Common myeloid progenitor, CD34-positive (primary cell): ENCODE results near the gene ZNF385B.

Experiments used
- CTCF ChIA-PET: fragments of 350-600 bp; sonication (Branson Sonifier 250); formaldehyde crosslinking; loops from one replicate; lab custom pipeline; 2021; ENCODE audit warnings: antibody characterized with exemption; lab: Charles Lee
- POLR2A ChIA-PET: fragments of 350-600 bp; sonication (Branson Sonifier 250); formaldehyde crosslinking; loops from one replicate; lab custom pipeline; 2021; ENCODE audit warnings: antibody characterized with exemption; lab: Charles Lee
- DNase-seq, 3 donors: peaks; one replicate each; pipeline versions ENCODE4 v3.0.0 to v3.0.0-alpha.2; 2013
- H3K27ac ChIP-seq, 2 experiments: 1 replicate in 1 of 2; 2 replicates in 1 of 2; pipeline ENCODE4 v1.7.0; 2013; ENCODE audit warnings: inconsistent platforms in 2 of 2, low read length in 2 of 2, mild to moderate bottlenecking in 2 of 2, low read depth in 1 of 2, moderate library complexity in 1 of 2; ENCODE audit not compliant: severe bottlenecking in 2 of 2, insufficient read depth in 1 of 2, poor library complexity in 1 of 2
- H3K27me3 ChIP-seq, 5 experiments: replicated peaks in 2 of 5; 1 replicate in 3 of 5; 2 replicates in 2 of 5; pipeline versions ENCODE4 v1.6.1 to v1.7.0; 2013; ENCODE audit warnings: low read length in 4 of 5, mild to moderate bottlenecking in 2 of 5, moderate library complexity in 2 of 5, inconsistent platforms in 1 of 5; ENCODE audit not compliant: insufficient read depth in 5 of 5, control insufficient read depth in 4 of 5
- H3K36me3 ChIP-seq, 4 experiments: 1 replicate in 2 of 4; 2 replicates in 2 of 4; pipeline versions ENCODE4 v1.6.1 to v1.7.0; 2013; ENCODE audit warnings: low read length in 3 of 4, control low read depth in 1 of 4, mild to moderate bottlenecking in 1 of 4; ENCODE audit not compliant: control insufficient read depth in 4 of 4, insufficient read depth in 4 of 4
- H3K4me1 ChIP-seq, 4 experiments: 1 replicate in 3 of 4; 2 replicates in 1 of 4; pipeline versions ENCODE4 v1.6.1 to v1.7.1; 2013; ENCODE audit warnings: low read length in 3 of 4, mild to moderate bottlenecking in 3 of 4, control low read depth in 1 of 4, inconsistent platforms in 1 of 4, moderate library complexity in 1 of 4; ENCODE audit not compliant: control insufficient read depth in 4 of 4, insufficient read depth in 4 of 4; ENCODE audit errors: control extremely low read depth in 1 of 4
- H3K4me3 ChIP-seq, 7 experiments: 1 replicate in 4 of 7; 2 replicates in 3 of 7; pipeline versions ENCODE4 v1.5.1 to v1.7.0; 2013; ENCODE audit warnings: mild to moderate bottlenecking in 7 of 7, low read length in 6 of 7, moderate library complexity in 6 of 7, inconsistent platforms in 2 of 7, low read depth in 2 of 7, control low read depth in 1 of 7; ENCODE audit not compliant: insufficient read depth in 4 of 7, control insufficient read depth in 1 of 7; ENCODE audit errors: extremely low read depth in 1 of 7
- H3K9me3 ChIP-seq, 5 experiments: 1 replicate in 4 of 5; 2 replicates in 1 of 5; pipeline versions ENCODE4 v1.6.1 to v1.7.1; 2013; ENCODE audit warnings: low read length in 4 of 5, mild to moderate bottlenecking in 2 of 5, inconsistent platforms in 1 of 5, low read depth in 1 of 5, moderate library complexity in 1 of 5; ENCODE audit not compliant: control insufficient read depth in 4 of 5, insufficient read depth in 2 of 5; ENCODE audit errors: control extremely low read depth in 1 of 5
- WGBS: methylation state at CpG from one replicate; pipeline ENCODE4 v1.1.5; 2013; ENCODE audit not compliant: insufficient coverage; 5-methylcytosine and 5-hydroxymethylcytosine counted together

Gene ZNF385B

DNA sequence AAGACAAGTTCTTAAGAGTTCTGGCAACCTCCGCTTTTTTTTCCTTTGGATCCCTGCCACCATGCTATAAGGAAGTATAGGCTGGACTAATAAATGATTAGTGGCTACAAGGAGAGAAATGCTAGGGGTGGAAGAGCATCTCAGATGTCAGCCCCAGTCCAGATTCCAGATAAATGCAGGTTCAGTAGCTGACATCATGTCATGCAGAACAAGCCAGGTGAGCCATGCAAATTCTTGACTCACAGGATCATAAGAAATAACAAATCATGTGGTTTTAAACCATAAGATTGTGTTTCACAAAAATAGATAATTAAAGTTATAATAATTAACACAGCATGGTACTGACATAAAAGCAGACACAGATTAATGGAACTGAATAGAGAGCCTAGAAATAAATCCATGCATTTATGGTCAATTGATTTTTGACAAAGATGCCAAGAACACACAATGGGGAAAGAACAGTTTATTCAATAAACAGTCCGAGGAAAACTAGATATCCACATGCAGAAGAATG lies 443.9 kb downstream of the ZNF385B start:
- no peak overlapping the region for H3K27ac ChIP-seq
- 100% methylated on average over 1 of the region's 2 CpGs for WGBS
- DNase-seq = no peak
- POLR2A ChIA-PET = no interaction called here
- H3K4me1 ChIP-seq = no peaks in the 10 kb centered on the region
- H3K27me3 ChIP-seq = no peaks in the 10 kb centered on the region
- no peaks in the 10 kb centered on the region for H3K9me3 ChIP-seq
- no peak overlapping the region for H3K4me3 ChIP-seq
- CTCF ChIA-PET = interaction anchor here (0.8 kb wide), 1 partner anchor 345 kb away, joined by 3 read pairs; no protein-coding TSS in a partner anchor
- H3K36me3 ChIP-seq = no peaks in the 10 kb centered on the region

DNA sequence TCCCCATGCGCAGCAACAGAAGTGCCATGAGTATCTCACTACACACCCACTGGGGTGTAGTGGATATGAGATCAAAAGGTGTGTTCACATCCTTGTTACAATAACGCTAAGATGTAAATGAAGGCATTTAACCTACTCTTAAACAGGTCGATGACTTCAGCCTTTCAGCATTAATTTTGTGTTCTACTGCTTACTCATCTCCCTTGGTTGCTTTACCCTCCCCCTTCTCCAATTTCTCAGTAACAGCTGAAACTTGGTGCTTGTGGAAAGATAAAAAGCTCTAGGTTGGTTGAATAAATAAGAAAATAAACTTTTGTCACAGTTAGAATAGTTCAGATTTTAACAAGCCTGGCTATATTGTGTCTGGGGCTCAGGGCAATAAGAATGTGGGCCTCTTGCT lies 449.3 kb downstream of the ZNF385B start:
- no peaks in the 10 kb centered on the region for H3K9me3 ChIP-seq
- DNase-seq = no peak
- H3K4me3 ChIP-seq = no peak overlapping the region
- POLR2A ChIA-PET = no interaction called here
- CTCF ChIA-PET = interaction anchor here (1.3 kb wide), 1 partner anchor 10 kb away, joined by 3 read pairs; no protein-coding TSS in a partner anchor
- 100% methylated on average over 2 of the region's 3 CpGs for WGBS
- H3K4me1 ChIP-seq = peaks cover 0 to 4% (median 2%) of the 10 kb centered on the region in 4 experiments
- no peak overlapping the region for H3K27ac ChIP-seq
- no peaks in the 10 kb centered on the region for H3K27me3 ChIP-seq
- no peaks in the 10 kb centered on the region for H3K36me3 ChIP-seq

DNA sequence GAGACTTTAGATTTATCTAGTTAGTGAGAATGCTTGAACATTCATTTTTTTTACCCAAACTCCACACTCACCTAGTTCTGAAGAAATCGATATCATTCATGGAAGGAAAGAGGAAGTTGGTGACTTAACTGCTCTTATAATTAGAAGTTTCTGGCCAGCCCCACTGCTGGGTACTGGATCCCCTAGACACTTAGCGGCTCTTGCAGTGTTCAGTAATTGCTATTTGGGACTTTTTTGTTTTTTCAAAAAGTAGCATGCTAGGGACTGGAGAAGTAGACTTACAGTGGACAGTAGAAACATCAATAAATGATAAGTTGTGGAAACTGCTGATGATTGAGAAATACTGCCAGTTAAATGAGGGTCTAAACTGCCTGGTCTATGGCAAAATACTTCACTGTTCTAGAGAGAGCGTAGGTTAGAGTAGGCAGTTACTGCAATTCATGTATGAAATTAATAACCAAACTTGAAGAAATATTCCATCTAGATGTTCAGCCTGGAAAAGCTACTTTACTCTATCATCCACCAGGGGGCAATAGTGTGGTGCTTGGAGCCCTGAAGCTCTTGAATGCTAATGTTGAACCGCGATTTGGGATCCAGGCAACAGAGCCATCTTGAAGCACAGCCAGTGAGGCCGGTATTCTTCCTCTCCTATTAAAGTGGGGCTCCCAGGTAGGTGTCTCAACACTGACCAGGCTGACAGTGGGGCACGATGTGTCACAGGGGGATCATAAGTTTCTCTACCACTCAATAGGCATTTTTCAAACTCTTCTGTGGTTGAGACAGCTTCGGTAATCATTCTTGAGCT lies 450.7 kb downstream of the ZNF385B start:
- Histone ChIP-seq H3K27ac (no peak overlapping the region), H3K4me3 (no peak overlapping the region), H3K27me3 (no peaks in the 10 kb centered on the region), H3K36me3 (no peaks in the 10 kb centered on the region), H3K9me3 (no peaks in the 10 kb centered on the region), H3K4me1 (peaks cover 0 to 4% (median 2%) of the 10 kb centered on the region in 4 experiments)
- DNase-seq = peak; percentile 57 to 75 (median 69)
- ChIA-PET POLR2A (no interaction called here), CTCF (interaction anchor here (0.7 to 1.8 kb wide), 10 partner anchors 10 to 615 kb away, joined by 3 to 8 read pairs (median 4); no protein-coding TSS in a partner anchor)
- 34% methylated on average over 6 of the region's 8 CpGs for WGBS

DNA sequence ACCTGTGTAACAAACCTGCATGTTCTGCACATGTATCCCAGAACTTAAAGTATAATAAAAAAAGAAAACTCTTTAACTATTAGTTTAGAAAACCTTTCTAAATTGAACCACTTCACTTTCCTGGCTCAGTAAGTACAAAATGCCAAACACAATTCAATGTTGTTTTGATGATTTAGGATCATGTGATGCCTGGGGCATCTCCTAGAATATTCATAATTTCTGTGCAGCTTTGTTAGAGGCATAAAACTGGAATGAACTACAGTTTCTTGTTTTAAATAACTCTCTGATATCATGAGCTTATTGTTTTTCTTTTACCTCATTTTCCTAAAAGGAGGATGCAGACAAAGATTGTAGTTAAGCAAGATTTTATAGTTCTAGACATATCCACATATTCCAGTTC lies 457.8 kb downstream of the ZNF385B start:
- H3K36me3 ChIP-seq = no peaks in the 10 kb centered on the region
- H3K27me3 ChIP-seq = peaks cover 0 to 2% (median 0%) of the 10 kb centered on the region in 5 experiments
- H3K4me1 ChIP-seq = no peaks in the 10 kb centered on the region
- no peaks in the 10 kb centered on the region for H3K9me3 ChIP-seq
- no peak for DNase-seq
- CTCF ChIA-PET = interaction anchor here (1.1 kb wide), 1 partner anchor 19 kb away, joined by 4 read pairs; no protein-coding TSS in a partner anchor
- POLR2A ChIA-PET = no interaction called here
- no peak overlapping the region for H3K4me3 ChIP-seq
- no peak overlapping the region for H3K27ac ChIP-seq

DNA sequence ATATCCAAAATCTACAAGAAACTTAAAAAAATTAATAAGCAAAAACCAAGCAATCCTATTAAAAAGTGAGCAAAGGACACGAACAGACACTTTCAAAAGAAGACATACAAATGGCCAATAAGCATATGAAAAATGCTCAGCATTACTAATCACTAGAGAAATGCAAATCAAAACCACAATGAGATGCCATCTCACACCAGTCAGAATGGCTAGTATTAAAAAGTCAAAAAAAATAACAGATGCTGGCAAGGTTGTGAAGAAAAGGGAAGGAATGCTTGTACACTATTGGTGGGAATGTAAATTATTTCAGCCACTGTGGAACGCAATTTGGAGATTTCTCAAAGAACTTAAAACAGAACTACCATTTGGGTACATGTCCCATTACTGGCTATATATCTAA lies 467.9 kb downstream of the ZNF385B start:
- no peak for DNase-seq
- POLR2A ChIA-PET = no interaction called here
- no peaks in the 10 kb centered on the region for H3K27me3 ChIP-seq
- H3K4me1 ChIP-seq = no peaks in the 10 kb centered on the region
- H3K4me3 ChIP-seq = no peak overlapping the region
- no CpG with 5 or more reads among the region's 2 CpGs for WGBS
- H3K36me3 ChIP-seq = no peaks in the 10 kb centered on the region
- CTCF ChIA-PET = interaction anchor here (0.6 kb wide), 1 partner anchor 14 kb away, joined by 3 read pairs; no protein-coding TSS in a partner anchor
- no peak overlapping the region for H3K27ac ChIP-seq
- no peaks in the 10 kb centered on the region for H3K9me3 ChIP-seq
